NCI-H2227 (cell line): ENCODE data around the gene TPGS2.
"Not testable (repeated sequence)": the region's sequence is repeated elsewhere in the genome, so short reads cannot be mapped to it uniquely, and the experiment has no call there.

ENCODE experiments used
- DNase-seq: peaks from one replicate; lab custom pipeline; 2025; ENCODE audit not compliant: unreplicated experiment; lab: John Stamatoyannopoulos, UW

The TPGS2 gene

GRCh38 chr18:36828630-36829361 is at the start of gene TPGS2, which contains the start of gene KIAA1328:
TPGS2 (minus strand) TSS chr18:36829002; CDS start chr18:36828767, 235 bp downstream.
KIAA1328 (plus strand) TSS chr18:36829127; CDS start chr18:36829139, 12 bp downstream.
- DNase-seq, result peak; percentile 96

DNA sequence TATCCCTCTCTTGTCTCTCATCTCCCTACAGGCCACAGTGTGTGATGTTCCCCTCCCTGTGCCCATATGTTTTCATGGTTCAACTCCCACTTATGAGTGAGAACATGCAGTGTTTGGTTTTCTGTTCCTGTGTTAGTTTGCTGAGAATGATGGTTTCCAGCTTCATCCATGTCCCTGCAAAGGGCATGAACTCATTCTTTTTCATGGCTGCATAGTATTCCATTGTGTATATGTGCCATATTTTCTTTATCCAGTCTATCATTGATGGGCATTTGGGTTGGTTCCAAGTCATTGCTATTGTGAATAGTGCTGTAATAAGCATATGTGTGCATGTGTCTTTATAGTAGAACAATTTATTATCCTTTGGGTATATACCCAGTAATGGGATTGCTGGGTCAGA is 45.0 kb upstream of the TPGS2 start:
- not testable (repeated sequence) for DNase-seq

DNA sequence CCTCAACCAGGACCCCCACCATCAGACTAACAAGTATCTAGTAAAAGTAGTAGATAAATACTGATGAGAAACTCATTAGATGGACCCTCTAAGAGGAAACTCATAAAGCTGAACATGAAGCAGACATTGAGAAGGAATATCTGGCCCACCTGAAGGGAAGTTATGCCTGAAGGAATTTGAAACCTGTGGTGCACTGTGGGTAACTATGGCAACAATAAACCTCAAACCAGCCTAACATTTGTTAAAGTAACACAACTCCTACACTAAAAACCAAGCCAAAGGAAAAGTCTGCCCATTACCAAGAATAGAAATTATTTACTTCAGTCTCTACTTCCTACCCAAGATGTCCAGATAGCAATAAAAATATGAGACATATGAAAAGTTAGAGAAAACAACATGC is 43.5 kb upstream of the TPGS2 start:
- no peak for DNase-seq

DNA sequence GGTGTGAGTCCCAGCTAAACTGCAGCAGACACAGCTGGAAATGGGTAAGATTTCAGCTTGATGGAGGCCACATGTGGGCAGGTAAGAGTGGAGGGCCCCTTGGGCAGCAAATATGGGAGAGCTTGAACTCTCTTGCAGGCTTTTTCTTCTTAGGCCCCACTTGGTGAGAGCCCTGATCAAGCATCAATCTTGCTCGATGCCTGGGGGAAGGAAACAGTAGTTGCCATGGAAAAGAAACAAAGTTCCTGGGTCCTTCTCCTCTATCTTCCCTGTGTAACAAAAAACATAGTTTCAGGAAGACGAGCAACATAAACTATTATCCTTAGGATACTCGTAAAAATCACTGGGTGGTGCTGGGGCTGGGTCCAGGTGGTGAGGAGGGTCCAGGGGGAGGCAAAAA is 43.0 kb upstream of the TPGS2 start:
- no peak for DNase-seq

- DNase-seq, result no peak
These were observed 38.3 kb upstream of the TPGS2 start for GRCh38 chr18:36867056-36867455.

GRCh38 chr18:36862182-36862581 is 33.4 kb upstream of the TPGS2 start:
- no peak for DNase-seq

GRCh38 chr18:36856815-36857214 is 28.0 kb upstream of the TPGS2 start:
- no peak for DNase-seq

GRCh38 chr18:36851202-36851590 is 22.4 kb upstream of the TPGS2 start:
- DNase-seq, result no peak

GRCh38 chr18:36850527-36851201 is 21.9 kb upstream of the TPGS2 start:
- DNase-seq, result no peak

GRCh38 chr18:36849288-36850006 is 20.6 kb upstream of the TPGS2 start:
- DNase-seq, result no peak

DNA sequence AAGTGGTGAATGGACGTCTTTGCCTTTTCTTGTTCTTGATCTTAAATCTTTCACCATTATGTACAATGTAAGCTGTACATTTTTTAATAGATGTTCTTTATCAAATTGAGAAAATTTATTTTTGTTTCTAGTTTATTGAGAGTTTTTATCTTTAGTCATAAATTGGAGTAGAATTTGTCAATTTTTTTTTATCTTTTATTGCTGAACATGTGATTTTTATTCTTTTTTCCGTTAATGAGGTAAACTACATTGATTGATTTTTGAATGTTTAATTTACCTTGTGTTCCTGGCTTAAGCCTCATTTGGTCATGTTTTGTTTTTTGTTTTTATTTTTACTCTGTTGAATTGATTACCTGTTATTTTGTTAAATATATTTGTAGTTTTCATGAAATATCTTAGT is 19.8 kb upstream of the TPGS2 start:
- DNase-seq, result no peak

GRCh38 chr18:36843784-36844183 is 15.0 kb upstream of the TPGS2 start:
- no peak for DNase-seq

DNA sequence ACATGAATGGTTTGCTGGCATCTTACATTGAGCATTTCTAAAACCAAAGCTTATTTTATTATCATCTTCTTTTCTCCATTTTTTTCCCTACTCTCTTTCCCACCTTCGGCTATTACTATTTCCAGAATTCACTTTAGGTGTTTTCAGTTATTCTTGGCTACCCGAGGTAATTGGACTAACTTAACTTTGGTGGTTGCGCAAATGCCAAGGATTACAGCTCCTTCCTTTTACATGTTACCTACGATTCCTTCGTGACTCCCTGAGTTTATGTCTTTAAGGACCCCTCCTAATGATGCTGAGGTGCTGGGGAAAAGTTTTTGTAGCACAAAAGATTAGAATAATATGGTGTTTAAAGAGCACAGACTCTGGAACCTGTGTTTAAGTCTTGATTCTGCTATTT is 14.4 kb upstream of the TPGS2 start:
- no peak for DNase-seq

- no peak for DNase-seq
These were observed 11.0 kb upstream of the TPGS2 start for GRCh38 chr18:36839835-36840234.

DNA sequence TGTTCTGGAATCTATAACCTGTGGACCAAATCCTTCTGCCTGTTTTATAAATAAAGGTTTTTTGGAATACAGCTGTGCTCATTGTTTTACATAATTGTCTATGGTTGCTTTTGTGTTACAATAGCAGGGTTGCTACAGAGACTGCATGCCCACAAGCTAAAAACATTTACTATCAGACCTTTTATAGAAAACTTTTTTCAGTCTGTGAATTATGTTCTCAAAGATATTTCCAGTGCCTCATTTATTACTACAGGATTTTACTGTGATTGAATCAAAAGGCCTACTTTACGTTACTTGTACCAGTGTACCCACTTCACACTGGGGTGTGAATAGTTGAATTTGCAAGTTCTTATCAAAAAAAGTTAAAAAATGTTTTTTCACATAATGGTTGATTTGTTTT is 7.1 kb upstream of the TPGS2 start:
- no peak for DNase-seq

- DNase-seq, result no peak
These were observed 4.3 kb upstream of the TPGS2 start for GRCh38 chr18:36833120-36833519.

- no peak for DNase-seq
These were observed 2.3 kb upstream of the TPGS2 start for GRCh38 chr18:36831139-36831538.

- DNase-seq, result no peak
These were observed 1.3 kb upstream of the TPGS2 start for GRCh38 chr18:36830158-36830495.

GRCh38 chr18:36829362-36830157 is 758 bp upstream of the TPGS2 start:
- no peak for DNase-seq

GRCh38 chr18:36828157-36828629 is 609 bp downstream of the TPGS2 start:
- peak; percentile 59 for DNase-seq

DNA sequence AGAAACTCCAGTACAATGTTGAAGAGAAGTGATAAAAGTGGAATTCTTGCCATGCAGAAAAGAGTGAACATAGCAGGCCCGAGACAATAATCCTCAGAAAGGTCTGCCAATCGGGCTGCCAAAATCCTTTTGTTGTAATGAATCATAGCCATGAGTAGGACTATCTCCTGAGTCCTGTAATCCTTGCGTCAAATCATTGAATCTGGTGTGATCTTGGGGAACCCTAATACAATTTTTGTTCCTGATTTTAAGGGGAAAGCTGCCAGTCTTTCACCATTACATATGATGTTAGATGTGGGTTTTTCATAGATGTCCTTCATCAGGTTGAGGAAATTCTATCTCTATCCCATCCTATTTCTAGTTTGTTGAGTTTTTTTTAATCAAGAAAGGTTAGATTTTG is 2.2 kb downstream of the TPGS2 start:
- DNase-seq, result no peak
